Skeletal muscle cell (primary cell): ENCODE results near the gene MDFIC.

Source experiments
- DNase-seq: peaks from one replicate; pipeline ENCODE4 v3.0.0-alpha.2; 2010; ENCODE audit warnings: low read depth
- H3K4me3 ChIP-seq: 2 replicates; pipeline ENCODE4 v1.5.1; 2011; ENCODE audit warnings: low read depth, mild to moderate bottlenecking, control low read depth, low read length, moderate library complexity

The MDFIC gene

DNA sequence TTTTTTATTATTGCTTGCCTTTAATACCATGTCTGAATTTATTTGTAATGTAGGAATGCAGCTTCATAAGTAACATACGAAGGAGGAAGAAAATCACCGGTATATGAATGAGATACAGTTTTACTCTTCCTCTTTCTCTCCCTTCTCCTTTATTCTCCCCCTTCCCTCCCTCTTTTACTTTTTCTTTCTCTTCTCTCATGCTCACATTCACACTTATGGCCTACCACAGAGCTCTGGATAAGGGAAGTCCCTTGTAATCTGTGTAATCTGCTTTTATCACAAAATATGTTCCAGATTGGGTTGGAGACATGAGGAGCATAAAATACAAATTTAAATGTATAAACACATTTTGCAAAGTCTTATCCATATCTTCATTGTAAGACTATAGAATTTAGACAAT, 59.4 kb downstream of the MDFIC start:
- no peak overlapping the region for H3K4me3 ChIP-seq
- no peak for DNase-seq

DNA sequence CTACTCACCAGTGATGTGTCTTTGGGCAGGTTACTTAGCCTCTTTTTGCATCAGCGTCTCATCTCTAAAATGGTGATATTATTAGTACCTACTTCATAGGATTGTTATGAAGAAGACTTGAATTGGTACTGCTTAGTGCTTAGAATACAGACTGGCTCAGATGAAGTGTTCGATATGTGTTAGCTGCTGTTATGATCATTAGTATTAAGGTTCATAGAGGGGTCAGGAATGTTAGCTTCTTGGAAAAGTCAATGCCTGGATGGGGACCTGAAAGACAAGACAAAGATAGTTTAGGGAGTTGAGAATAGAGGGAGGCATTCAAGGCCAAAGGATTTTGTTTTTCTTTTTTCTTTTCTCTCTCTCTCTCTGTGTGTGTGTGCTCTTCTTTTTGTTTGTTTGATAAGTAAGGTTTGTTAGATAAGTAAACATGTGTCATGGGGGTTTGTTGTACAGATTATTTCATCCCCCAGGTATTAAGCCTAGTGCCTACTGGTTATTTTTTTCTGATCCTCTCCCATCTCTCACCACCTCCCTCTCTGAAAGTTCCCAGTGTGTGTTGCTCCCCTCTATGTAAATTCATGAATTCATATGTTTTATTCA, 63.3 kb downstream of the MDFIC start:
- no peak for DNase-seq
- H3K4me3 ChIP-seq = no peak overlapping the region

- peak; percentile 17 for DNase-seq
- no peak overlapping the region for H3K4me3 ChIP-seq
Observed at GRCh38 chr7:114986190-114987180, 64.6 kb downstream of the MDFIC start.

- no peak overlapping the region for H3K4me3 ChIP-seq
- DNase-seq = no peak
Observed at GRCh38 chr7:114988026-114988425, 66.1 kb downstream of the MDFIC start.

DNA sequence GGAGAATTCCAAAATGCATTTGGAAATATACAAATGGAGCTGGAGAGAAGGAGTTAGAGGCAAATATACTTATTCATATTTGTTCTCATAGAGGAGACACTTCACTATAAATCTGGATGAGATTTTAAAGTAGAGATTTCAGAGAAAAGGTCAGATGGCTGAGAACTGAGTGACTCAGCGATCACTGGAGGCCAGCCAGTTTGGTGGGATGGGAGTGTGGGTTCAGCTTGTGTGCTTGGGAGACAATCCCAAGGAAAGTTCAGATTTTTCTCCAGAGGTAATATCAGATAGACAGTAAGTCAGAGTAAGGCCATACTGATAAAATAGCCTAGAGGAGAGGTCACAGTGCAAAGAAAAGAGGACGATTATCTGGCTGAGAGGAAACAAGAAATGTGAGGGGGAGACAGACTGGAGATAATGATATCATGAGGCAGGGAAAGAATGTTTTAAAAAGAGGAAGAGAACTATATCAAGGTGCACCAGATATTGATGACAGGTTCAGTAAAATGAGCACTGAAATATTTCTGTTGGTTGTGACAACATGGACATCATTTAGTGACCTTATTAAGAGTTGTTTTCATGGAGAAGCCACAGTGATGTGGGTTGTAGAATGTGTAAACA, 67.0 kb downstream of the MDFIC start:
- peak; percentile 67 for DNase-seq
- H3K4me3 ChIP-seq = no peak overlapping the region

- H3K4me3 ChIP-seq = no peak overlapping the region
- no peak for DNase-seq
Observed at GRCh38 chr7:114989531-114989930, 67.6 kb downstream of the MDFIC start.

DNA sequence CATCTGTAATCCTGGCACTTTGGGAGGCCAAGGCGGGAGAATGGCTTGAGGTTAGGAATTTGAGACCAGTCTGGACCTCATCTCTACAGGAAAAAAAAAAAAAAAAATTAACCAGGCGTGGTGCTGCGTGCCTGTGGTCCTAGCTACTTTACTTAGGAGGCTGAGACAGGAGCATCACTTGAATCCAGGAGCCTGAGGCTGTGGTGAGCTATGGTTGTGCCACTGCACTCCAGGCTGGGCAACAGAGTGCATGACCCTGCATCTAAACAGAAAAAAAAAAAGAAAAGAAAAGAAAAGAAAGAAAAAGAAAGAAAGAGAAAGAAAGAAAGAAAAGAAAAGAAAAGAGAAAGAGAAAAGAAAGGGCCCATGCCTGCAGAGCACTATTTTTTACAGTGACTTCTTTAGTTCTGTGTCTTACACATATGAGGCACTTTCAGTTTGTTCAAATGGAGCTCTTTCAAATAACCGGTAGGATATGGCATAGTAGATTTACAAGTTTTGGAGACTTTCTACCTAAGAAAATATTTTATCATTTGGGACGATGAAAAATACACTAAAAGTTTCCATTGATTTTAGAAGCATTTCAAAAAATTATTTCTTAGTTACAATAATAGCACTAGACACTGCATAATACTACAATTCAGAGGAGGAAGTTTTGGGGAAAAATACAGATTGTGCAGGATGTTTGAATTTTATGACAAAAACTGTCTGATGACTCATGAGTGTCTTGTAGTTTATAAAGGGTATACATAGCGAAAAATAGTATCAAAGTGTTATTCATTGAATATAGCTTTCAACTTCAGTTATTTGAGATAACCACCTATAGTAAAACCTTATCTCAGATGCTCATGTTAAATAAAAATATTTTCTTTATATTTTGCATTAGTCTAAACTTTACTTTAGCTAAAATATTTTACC, 75.9 kb downstream of the MDFIC start:
- DNase-seq = no peak

GRCh38 chr7:115004121-115004520, 82.2 kb downstream of the MDFIC start:
- DNase-seq = no peak
- H3K4me3 ChIP-seq = no peak overlapping the region

More for the DNA sequence above, 75.9 kb downstream of the MDFIC start:
- no peak overlapping the region for H3K4me3 ChIP-seq

- no peak overlapping the region for H3K4me3 ChIP-seq
- no peak for DNase-seq
Observed at GRCh38 chr7:115005251-115005650, 83.4 kb downstream of the MDFIC start.

- no peak for DNase-seq
- H3K4me3 ChIP-seq = no peak overlapping the region
Observed at GRCh38 chr7:115005953-115006352, 84.1 kb downstream of the MDFIC start.

DNA sequence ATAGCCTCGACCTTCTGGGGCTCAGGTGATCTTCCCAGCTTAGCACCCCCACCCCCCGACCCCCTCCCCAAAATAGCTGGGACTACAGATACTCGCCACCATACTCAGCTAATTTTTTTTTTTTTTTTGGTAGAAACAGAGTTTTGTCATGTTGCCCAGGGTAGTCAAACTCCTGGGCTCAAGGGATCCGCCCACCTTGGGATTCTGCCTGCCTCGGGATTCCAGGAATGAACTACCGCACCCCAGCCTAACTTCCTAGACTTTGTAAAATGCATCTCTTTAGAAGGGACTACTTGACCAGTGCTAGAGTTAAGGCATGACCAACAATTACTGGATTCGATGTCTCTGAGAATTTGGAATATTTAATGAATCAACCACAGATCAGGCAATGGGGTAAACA, 85.9 kb downstream of the MDFIC start:
- DNase-seq = no peak
- H3K4me3 ChIP-seq = no peak overlapping the region

DNA sequence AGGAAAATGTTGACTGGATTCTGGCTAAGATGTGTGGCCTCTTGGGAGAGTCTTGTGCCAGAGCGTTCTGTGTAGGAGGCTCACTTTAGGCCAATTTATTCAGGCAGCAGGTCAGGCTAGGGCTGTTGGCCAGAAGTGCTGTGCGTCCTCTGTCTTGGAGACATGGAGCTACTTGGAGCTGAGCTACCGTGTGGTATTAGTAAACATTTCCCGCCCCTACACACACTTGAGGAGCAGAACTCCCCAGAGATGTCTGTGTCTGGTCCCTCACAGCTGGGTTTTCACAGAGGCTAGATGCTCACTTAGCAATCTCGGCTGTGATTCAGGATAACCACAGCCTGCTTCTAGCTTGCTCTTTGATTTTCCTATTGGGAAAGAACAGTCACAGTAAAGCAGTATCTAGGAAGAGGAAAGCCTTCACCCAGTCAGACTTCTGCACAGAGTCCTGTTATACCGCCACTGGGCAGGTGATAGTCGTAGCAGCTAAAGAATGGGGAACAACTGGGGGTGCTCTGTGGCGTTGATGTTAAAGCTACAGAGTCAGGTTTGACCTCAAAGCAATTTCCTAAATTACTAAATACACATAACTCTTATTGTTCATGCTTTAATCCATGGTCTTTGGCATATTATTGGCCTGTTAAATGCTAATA, 86.7 kb downstream of the MDFIC start:
- no peak overlapping the region for H3K4me3 ChIP-seq
- DNase-seq = peak; percentile 95

DNA sequence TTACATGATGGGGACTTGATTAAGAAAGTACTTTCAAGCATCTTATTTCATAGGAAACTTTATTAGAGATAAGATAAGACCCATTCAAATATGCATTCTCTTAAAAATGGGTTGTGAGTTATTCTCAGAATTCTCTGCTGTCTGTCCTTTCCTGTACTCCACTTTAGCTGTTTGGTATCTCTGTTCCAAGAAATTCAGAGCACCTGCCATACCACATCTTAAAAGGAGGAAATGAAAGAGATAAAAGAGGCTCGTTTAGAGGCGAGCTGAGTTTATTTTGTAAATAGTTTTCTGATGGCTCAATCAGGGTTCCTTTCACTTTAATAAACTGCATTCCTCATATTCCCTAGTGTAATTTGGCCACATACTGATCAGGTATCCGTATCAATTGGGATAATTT, 87.2 kb downstream of the MDFIC start:
- no peak for DNase-seq

GRCh38 chr7:115009736-115010440, 88.0 kb downstream of the MDFIC start:
- H3K4me3 ChIP-seq = no peak overlapping the region
- peak; percentile 56 for DNase-seq

More for the DNA sequence above, 87.2 kb downstream of the MDFIC start:
- H3K4me3 ChIP-seq = no peak overlapping the region

DNA sequence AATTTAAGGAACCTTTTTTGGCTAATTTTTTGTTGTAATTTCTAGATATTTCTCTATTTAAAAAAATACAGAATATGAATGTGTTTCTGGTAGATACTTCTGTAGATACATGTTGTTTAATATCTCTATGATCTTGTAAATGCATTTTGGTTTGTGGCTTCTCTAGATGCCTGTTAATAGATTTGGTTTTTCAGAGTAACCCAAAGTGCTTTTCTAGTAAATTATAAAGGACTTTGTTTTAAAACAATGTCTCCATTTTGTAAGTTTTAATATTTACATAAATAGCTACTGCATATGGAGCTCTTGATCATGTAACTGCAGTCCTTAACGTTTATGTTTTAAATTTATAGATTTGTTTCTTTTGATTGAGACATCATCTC, 88.5 kb downstream of the MDFIC start:
- no peak for DNase-seq
- no peak overlapping the region for H3K4me3 ChIP-seq

- no peak for DNase-seq
Observed at GRCh38 chr7:115013886-115014285, 92.0 kb downstream of the MDFIC start.

DNA sequence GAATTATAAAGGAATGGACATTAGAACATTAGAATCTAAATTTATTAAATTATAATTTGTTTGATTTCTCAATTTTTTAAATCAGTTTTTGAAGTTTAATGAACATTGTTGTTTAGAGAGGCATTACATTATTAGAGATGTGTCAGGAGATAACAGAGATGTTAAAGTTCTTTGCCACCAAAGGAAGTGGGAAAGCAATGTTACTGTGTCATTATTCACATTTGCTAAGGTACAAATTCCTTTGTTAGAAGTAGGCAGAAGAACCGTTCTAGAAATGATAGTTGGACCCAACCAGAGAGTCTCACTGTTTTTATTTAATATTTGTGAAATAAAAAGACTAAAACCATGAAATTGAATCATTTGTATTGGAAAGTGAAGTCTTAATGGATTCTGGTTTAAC, 92.9 kb downstream of the MDFIC start:
- DNase-seq = no peak
- H3K4me3 ChIP-seq = no peak overlapping the region

More at GRCh38 chr7:115013886-115014285, 92.0 kb downstream of the MDFIC start:
- no peak overlapping the region for H3K4me3 ChIP-seq

DNA sequence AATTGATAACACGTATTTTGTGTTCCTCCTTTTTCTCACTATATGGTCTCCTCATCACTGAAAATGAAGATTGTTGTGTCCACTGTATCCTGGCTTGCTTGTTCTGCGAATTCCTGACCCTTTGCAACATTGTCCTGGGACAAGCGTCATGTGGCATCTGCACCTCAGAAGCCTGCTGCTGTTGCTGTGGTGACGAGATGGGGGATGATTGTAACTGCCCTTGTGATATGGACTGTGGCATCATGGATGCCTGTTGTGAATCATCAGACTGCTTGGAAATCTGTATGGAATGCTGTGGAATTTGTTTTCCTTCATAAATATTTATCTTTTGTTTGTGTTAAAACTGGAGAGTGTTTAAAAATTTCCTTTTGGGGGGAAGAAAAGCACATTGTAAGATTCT, 93.7 kb downstream of the MDFIC start:
- H3K4me3 ChIP-seq = no peak overlapping the region
- peak; percentile 19 for DNase-seq
